Measurements from ENCODE around the gene ADRB1.

GRCh38 chr10:114061148-114061547 lies 17.5 kb downstream of the ADRB1 start:
- TF ChIP-seq POLR2AphosphoS5 (IDR thresholded peaks at IDR 0.05; ENCODE audit: low read depth, low read length) (no peak), SIN3A (IDR thresholded peaks at IDR 0.05; ENCODE audit: borderline replicate concordance, low read depth, low read length) (no peak), ZBTB26 (CRISPR knock-in tag; IDR thresholded peaks at IDR 0.05; ENCODE audit: borderline replicate concordance) (no peak), PRDM10 (CRISPR knock-in tag; IDR thresholded peaks at IDR 0.05; ENCODE audit: low read depth) (no peak), NR0B2 (CRISPR knock-in tag; IDR thresholded peaks at IDR 0.05) (no peak), MXD4 (CRISPR knock-in tag; IDR thresholded peaks at IDR 0.05) (no peak)

Data from HepG2 (cell line).